ENCODE measurements around the gene GPT2. TPM values are rescaled to one million over a fixed set of nuclear protein-coding genes. Genes with fewer than 3 reads are reported as not detected.

Gene GPT2
- total RNA-seq, 1 donor from 2014 or later, result 6.2 TPM

GRCh38 chr16:46976550-46976949 lies 92.4 kb downstream of the GPT2 start:
- TF ChIP-seq CTCF (IDR thresholded peaks at IDR 0.05), result no peak
- H3K9me3 ChIP-seq, result no peaks in the 10 kb centered on the region
- peaks cover 12% of the 10 kb centered on the region for H3K4me1 ChIP-seq
- H3K36me3 ChIP-seq, result peaks cover 2% of the 10 kb centered on the region
- H3K27me3 ChIP-seq, result no peaks in the 10 kb centered on the region
- H3K4me3 ChIP-seq, result no peak overlapping the region
- ATAC-seq, result no peak
- intact Hi-C loops (cut with DNase I), result no loop called here
- H3K27ac ChIP-seq, result no peak overlapping the region
- no peak for DNase-seq

Other genes starting within 250 kb of the GPT2 start
- 87.6 TPM for gene VPS35, start 195.2 kb upstream of the GPT2 start, total RNA-seq
- 0.78 TPM for gene ORC6, start 194.7 kb upstream of the GPT2 start, total RNA-seq
- 0.43 TPM for gene MYLK3, start 136.0 kb upstream of the GPT2 start, total RNA-seq
- 8.2 TPM for gene C16orf87, start 53.2 kb upstream of the GPT2 start, total RNA-seq
- 43.4 TPM for gene DNAJA2, start 89.3 kb downstream of the GPT2 start, total RNA-seq